GM13976 (cell line): Measurements from ENCODE around the gene DST.

ENCODE experiments used
- DNase-seq: peaks from one replicate; pipeline ENCODE4 v3.0.0; 2012; ENCODE audit warnings: low spot score
- in situ Hi-C: fragments of 300-500 bp; cut with MboI; formaldehyde crosslinking; loops from one replicate; pipeline ENCODE4 v1.12.0; 2022; ENCODE audit warnings: low sequenced_read_pairs, mixed read lengths, inconsistent platforms; ENCODE audit not compliant: unreplicated experiment
- TF ChIP-seq, protein P1 (sequence below): IDR thresholded peaks from 2 replicates; pipeline ENCODE4 v1.5.1; 2012; ENCODE audit warnings: borderline replicate concordance, mild to moderate bottlenecking; ENCODE audit not compliant: insufficient read depth; ENCODE audit errors: extremely low read depth, missing control alignments, control extremely low read depth

Gene DST

DNA sequence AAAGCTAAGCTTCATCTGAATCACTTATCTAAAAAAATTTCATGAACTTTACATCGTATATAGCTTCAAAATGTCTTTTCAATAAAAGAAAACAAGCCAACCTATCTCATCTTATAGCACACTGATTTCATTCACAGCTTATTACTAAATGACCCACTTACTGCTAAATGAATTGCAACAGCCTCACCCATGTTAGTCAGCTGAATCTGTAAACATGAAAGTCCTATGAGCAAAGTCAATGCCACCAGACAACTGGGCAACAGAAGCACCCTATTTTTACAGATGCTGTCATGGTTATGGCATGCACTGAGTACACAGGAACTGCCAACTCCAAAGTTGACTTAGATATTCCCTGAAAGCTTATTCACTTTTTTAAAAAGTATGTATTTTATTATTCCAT lies 41.2 kb upstream of the DST start:
- TF ChIP-seq, protein P1, sequence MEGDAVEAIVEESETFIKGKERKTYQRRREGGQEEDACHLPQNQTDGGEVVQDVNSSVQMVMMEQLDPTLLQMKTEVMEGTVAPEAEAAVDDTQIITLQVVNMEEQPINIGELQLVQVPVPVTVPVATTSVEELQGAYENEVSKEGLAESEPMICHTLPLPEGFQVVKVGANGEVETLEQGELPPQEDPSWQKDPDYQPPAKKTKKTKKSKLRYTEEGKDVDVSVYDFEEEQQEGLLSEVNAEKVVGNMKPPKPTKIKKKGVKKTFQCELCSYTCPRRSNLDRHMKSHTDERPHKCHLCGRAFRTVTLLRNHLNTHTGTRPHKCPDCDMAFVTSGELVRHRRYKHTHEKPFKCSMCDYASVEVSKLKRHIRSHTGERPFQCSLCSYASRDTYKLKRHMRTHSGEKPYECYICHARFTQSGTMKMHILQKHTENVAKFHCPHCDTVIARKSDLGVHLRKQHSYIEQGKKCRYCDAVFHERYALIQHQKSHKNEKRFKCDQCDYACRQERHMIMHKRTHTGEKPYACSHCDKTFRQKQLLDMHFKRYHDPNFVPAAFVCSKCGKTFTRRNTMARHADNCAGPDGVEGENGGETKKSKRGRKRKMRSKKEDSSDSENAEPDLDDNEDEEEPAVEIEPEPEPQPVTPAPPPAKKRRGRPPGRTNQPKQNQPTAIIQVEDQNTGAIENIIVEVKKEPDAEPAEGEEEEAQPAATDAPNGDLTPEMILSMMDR = no peak
- in situ Hi-C loops = no loop called here
- no peak for DNase-seq

GRCh38 chr6:56682635-56683034 lies 39.9 kb upstream of the DST start:
- DNase-seq = no peak
- in situ Hi-C loops = no loop called here
- TF ChIP-seq, protein P1 = no peak

GRCh38 chr6:56677559-56677958 lies 34.9 kb upstream of the DST start:
- in situ Hi-C loops = no loop called here
- no peak for DNase-seq
- TF ChIP-seq, protein P1 = no peak

DNA sequence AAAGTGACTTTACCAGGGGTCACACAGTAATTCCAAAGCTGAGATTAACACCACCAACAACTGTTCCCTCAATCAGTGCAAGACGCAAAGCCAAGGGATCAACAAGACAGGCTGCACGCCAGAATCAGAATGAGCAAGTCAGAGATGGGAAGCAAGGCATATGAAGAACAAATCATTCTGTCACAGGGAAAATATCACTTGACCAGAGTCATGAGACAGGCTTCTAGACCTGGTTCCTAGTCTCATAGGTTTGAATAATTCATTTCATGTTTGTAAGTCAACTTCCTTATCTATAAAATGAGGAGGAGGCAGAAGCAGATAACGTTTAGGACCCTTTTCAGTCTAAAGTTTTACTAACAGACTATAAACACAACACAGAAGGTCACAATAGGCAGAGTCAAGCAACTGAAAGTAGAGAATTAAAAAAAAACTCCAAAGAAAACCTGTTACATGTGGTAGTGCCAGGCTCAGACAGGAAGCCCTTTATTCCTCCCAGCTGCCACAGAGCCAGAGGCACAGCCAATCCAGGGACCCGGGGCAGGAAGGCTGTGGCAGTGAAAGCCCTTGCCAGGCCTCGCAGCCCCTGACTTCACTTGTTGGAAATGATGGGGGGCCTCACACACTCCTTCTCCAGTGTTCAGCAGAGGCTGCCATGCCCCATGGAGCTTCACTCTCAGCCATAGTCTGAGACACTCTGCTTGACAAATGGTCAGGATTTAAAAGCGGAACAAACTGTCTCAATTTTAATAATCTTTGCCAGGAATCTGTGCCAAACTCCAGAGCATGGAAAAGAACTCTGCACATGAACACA lies 29.2 kb upstream of the DST start:
- TF ChIP-seq, protein P1 = no peak
- in situ Hi-C loops = no loop called here
- no peak for DNase-seq

DNA sequence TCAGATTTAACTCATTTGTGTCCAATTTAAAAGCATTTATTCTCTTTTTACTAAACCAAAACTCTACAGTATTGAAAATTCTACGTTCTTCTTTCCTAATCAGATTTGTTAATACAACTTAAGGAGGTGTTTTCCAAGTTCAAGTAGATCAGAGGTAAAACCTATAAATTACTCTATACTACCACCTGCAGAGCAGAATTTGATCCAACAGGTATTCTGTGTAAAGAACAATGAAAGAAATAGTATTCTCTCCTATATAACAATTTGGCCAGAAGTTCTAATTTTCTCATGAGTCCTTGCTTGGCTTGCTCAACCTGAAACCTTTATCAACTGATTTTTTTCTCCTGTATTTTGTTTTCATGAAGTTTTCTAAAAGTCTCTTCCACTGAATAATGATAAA lies 28.5 kb upstream of the DST start:
- TF ChIP-seq, protein P1 = no peak
- in situ Hi-C loops = no loop called here
- DNase-seq = no peak

DNA sequence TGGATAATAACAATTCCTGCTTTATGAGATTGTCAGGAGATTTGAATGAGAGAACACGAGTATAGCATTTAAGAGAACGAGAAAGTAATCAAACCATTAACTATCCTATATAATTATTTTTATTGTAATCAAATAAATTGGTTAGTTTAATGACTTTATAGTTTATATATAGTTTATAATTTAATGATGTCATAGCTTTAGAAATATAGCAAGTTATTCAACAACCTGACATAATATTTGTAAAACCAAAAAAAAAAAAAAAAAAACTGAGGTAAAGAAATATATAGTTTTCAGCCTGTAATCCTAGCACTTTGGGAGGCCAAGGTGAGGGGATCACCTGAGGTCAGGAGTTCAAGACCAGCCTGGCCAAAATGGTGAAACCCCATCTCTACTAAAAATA lies 26.4 kb upstream of the DST start:
- TF ChIP-seq, protein P1 = no peak
- in situ Hi-C loops = no loop called here
- DNase-seq = no peak
